Ovary (tissue), 3 donors: ENCODE results near the gene TBC1D14.

Experiments used
- CTCF ChIP-seq, 3 donors: fragments of 450-650 bp in 2 of 3; fragments of 200-600 bp in 1 of 3; IDR thresholded peaks; one replicate each; pipeline versions ENCODE4 v1.5.1 to v1.8.0; 2016 to 2022; ENCODE audit warnings: antibody characterized with exemption in 3 of 3, mild to moderate bottlenecking in 1 of 3
- EP300 ChIP-seq: sonication (generic); formaldehyde crosslinking; IDR thresholded peaks from one replicate; pipeline ENCODE4 v1.6.1; 2017; ENCODE audit warnings: antibody characterized with exemption
- POLR2A ChIP-seq: fragments of 450-650 bp; IDR thresholded peaks from one replicate; pipeline ENCODE4 v1.6.1; 2017; ENCODE audit warnings: antibody characterized with exemption, mild to moderate bottlenecking, moderate library complexity
- donor health status: DM: no; HTN: no; CAD: no.

GRCh38 chr4:6907658-6908191 is 1.9 kb upstream of the TBC1D14 start:
- TF ChIP-seq CTCF (IDR thresholded peaks at IDR 0.05) (peak in 2 of 3 donors; percentile 9 to 24), POLR2A (no peak), EP300 (no peak)
